Cerebellar nuclear complex (tissue), 1 donor: ENCODE results near the gene L3MBTL3.

Experiments used
- DNase-seq, 2 experiments: peaks; one replicate each; lab custom pipeline; 2025; lab: John Stamatoyannopoulos, UW

Gene L3MBTL3

DNA sequence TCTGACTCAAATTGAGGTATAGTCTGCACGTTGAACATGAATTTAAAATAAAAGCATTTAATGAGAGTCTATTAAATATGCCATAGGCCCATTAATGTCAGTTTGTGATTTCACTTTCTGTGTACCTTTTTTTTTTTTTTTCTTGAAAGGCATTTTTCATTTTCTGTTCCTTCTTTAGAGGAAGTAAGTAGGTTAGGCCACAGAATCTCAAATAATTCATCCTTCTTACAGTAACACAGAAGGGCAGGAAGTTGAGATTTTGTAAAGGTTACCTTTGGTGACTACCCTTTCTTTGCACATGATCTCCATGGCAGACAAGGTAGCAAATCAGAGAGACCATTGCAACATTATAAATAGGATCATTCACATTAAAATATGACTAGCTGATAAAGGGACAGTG lies 9.6 kb downstream of the L3MBTL3 start:
- DNase-seq: no peak

DNA sequence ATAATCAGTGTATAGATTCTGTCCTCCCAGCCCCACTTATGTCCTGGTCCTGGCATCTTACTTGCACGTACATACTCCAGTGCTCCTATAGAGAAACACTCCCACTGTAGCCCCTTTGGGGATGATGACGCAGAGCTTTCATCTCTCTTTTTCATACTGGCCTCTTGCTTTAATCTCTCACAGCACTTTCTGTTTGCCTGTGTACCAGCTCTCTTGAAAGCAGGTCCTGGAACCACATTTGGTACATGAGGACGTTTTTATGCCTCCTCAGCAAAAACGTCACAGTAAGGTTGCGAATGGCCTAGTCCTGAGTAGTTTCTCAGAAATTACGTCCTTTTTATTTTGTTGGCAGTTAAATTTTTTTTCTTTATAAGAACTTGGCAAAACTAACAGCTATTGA lies 10.8 kb downstream of the L3MBTL3 start:
- DNase-seq: no peak

DNA sequence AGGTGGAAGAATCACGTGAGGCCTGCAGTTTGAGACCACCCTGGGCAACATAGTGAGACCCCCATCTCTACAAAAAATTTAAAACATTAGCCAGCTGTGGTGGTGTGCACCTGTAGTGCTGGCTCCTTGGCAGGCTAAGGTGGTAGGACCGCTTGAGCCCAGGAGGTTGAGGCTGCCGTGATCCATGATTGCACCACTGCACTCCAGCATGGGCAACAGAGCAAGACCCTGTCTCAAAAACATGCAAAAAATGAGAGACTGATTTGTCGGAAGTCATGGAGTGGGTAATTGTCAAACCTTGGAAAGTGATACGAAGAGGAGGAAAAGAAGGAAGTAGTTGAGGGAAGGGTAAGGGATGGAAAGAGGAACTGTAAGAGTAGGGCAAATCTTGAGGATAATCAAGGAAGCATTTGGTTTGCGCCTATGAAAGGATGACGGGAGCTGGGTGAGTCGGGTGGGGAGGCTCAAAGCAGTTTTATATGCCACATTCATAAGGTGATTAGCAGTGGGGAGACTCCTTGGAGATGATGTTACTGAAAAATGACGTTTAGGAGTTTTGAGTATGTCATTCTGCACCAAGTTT lies 14.5 kb downstream of the L3MBTL3 start:
- DNase-seq: no peak

DNA sequence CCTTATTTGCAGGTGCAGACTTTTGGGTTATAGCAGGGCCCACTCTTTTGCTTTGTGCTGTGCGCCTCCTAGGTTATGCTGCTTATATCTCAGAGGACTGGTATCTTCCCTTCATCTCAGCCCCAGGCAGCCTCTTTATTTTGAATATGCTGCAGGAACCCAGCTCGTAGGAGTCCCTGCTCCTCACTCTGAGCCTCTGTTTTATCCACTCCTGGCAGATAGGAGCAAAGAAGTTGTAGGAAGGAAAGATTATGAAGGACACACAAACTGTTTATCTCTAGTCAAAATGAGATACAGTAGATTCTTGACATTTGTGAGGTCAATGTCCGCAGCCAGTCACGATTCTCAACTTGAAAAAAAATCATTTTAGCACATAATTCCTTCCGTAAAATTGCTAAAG lies 15.6 kb downstream of the L3MBTL3 start:
- DNase-seq: no peak

DNA sequence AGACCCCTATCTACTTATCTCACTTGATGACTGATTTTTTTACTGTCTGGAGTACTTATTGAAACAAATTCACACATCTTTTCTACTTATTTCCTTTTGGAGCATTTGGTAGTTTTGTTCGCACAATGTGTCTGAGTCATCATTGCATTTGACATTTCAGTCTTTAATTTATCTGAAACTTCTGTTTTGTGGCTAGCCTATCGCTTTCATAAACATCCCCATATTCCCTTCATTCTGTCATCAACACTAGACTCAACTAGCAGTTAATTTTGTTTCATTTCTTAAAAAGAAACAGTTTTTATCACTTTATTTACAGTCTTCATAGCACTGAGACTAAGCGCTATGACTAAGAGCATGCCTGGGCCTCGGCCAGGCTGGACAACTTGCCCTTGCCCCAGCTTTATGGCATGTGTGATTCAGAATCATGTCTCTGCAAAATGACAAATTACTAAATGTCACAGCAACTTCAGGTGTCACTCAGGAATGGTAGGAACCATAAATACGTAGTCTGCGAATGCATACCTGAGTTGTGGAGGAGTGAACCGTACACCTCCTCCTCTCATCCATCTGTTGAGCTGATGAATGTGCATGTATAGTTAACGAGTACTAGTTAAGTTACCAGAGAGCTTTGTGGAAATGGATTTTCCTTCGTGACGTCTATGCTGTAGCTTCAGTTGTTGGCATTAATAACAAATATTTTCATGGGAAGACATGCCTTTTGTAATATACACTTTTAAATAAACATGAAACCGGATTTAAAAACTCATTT lies 16.2 kb downstream of the L3MBTL3 start:
- DNase-seq: no peak

DNA sequence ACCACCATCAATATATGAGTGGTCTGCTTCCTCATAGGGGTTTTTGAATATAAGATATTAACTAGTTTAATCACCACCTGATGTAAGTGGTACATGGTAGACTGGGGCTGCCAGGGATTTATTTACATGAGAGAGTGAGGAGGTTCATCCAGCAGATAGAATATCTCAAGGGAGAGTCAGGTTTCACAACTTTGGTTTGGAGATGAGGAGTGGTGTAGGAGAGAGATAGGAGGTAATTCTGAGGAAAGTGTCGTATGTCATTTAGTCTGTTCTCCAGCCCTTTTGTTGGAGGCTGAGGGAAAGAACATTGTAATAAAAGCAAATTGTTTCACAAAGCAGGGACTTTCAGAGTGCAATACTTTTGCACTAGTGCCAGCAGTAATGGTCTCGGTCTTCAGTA lies 16.8 kb downstream of the L3MBTL3 start:
- no peak for DNase-seq

DNA sequence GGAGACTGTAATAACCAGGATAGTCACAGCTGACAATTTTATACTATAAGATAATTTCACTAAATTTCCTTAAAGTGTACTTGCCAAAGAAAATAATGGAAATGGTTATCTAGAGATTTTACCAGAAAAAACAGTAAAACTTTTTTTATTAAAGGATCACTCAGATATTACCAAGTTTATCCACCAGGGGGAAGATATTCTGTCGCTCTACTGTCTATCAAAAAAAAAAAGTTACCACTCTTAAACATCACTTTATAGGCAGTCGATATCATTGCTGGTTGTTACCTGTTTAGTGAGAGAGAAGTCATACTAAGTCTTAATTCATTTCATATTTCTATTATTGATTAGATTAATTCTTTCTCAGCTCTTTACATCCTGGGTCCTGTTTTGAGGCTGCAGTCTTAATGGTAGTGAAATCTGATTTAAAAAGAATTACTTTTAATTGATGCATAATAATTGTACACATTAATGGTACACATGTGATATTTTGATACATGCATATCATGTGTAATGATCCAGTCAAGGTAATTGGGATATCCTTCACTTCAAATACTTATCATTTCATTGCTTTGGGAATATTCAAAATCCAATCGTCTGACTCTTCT lies 18.9 kb downstream of the L3MBTL3 start:
- no peak for DNase-seq

DNA sequence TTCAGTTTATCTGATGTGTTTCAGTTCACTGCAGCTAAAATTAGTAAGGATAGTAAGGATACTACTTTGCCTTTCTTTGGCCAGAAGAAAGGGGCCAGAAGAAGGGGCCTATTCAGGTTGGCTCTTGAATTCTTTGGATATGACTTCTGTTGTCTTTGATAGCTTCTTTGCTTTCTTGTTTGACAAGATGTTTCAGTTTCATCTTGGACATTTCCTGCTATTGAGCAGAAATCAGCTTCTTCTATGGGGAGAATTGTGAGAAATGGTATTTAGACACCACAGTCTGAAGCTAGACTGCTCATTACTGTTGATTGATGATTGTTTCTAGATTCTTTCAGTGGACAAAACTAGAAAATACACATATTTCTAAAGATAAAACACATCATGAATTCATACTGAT lies 23.2 kb downstream of the L3MBTL3 start:
- DNase-seq: no peak

DNA sequence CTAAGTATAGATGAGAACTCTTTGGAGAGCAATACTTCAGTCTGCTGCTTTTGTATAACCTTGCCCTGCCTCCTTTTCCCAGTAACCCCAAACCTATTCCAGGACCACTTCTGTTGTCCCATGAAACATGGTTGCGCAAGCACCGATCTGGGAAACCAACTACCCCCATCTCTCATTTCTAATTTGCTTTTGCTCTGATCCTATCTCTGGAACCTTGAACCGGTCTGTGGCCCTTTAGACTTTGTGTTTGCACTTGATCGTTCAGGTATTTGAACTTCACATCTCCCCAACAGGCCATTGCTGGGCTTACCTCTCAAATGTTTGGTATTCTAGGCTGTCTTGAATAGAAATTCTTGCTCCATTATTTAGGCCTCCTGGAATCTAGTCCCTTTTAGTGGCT lies 25.0 kb downstream of the L3MBTL3 start:
- no peak for DNase-seq

DNA sequence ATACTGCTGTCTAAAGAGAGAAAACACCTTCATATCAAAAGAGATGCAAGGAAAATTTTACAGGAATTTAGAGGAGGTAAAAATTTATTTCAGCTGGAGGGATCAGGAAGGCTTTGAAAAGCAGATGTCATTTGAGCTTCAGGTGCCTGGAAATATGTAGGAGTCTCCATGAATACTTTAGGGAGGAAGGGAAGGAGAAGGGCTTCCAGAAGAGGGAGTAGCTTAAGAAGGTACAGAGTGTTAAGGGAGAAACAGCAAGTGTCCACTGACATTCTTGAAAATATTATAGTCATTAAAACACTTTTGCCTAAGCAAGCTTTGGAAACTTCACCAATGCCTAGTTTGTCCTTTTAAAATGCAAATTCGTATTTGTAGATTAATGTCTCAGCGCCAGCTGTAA lies 27.2 kb downstream of the L3MBTL3 start:
- no peak for DNase-seq

DNA sequence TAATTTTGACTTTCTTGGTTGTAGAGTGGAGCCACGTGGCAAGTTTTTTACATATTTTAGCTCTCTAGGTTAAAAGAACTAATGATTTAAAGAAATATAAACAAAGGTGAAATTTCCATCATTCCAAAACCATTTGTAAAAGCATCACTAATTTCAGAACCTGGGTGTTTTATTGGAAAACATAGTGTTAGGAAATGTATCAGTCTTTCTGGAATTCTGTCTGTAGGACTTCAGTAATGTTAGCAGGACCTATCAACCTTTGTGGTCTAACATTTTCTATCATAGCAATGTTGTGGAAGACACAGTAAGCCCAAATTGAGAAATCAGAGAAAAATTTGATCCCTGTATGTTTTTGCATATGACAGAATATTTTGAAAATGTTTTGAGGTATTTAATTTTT lies 28.3 kb downstream of the L3MBTL3 start:
- no peak for DNase-seq

DNA sequence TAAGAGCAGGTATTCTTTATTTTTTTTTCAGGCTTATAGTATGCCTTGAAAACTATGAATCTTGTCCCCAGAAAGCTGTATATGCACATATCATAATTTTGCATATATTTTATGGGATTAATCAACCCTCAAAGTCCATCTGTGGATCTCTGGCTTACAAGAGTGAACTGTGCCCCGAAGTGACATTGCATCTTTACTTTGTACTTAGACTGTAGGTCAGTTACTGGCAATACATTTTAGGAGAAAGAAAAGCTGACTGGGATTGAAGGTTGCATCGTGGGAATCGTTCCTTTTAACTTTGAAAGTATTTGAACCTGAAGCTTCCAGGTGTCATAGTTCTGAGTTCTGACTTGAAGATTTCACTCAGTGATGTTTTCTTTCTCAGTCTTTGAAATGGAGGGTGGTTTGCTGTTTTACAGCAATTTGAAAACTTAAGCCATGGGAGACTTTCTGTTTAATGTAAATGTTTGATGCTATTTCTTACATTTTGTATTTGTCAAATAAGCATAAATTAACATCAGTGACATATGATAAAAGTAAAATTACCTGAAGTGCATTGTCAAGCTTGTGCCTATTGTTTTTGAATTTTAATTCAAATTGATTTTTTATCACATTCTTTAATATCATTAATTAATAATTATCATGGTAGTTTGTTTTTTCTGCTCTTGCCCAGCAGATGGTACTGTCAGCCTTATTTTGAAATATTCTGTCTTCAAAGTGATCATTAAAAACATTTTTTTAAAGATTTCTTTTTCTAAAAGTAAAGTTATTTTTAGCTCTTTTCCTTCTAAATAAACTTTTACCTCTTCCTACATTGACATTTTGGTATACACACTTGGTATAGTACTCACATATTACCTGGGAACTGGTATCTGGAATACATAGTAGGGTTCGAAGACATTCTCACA lies 29.0 kb downstream of the L3MBTL3 start:
- no peak for DNase-seq

DNA sequence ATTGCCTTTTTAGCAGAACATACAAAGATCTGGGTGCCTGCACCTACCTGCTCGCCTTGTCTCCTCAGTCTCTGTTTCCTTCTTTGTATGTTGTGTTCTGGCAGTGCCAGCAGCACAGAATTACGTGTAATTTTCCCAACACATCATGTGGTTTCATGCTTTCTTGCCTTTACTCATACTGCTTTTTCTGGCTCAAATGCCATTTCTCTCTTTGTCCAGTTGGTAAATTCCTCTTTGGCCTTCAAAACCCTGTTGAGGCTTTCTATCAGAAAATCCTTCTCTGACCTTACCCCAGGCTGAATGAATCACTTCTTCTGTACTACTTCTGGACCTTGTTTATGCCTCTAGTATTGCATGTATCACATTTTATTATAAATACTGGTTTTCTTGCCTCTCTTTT lies 31.8 kb downstream of the L3MBTL3 start:
- DNase-seq: no peak

DNA sequence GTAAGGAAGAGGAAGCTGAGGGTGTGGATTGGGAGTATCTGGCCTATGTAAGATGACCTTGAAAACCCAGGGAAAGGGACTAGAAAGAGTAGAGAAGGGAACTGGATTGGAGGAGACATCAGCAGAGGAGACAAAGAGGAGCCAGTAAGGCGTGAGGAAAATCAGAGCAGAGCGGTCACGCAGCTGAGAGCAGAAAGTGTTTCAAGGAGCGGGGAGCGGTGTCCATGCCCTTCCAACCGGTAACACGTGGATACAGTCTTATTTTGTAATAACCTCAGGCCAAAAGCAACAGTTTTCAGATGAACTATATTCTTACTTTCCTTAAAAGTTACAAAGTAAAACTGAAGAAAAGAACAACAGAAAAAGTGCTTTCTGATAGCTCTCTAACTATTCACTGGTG lies 36.3 kb downstream of the L3MBTL3 start:
- no peak for DNase-seq

DNA sequence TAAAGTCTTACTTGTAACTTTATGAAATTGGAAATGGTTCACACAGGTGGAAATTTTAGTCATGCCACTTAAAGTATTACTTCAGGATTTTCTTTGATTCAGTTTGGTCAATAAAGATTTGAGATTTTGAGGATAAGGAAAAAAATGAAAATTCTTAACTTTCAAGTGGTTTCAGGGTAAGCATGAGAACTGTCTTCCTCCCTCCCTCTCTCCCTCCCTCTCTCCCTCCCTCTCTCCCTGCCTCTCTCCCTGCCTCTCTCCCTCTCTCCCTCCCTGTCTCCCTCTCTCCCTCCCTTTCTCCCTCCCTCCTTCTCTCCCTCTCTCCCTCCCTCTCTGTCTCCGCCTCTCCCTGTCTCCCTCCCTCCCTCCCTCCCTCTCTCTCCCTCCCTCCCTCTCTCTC lies 36.9 kb downstream of the L3MBTL3 start:
- DNase-seq: no peak

DNA sequence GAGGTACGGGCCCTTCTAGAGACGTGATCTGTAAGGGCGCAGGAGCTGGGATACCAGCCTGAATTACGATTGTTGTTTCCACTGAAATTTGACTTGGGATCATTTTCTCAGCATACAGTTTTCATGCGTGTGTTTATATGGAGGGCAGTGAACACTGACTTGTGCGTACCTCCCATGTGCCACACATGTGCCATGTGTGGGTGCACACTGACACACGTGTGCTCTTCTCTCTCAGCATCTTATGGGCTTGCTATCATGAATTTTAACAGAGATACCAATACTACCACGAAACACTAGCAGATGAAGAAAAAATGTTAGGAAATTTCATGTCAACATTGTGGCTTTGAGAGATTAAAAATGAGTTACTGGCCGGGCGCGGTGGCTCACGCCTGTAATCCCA lies 39.1 kb downstream of the L3MBTL3 start:
- DNase-seq: no peak

DNA sequence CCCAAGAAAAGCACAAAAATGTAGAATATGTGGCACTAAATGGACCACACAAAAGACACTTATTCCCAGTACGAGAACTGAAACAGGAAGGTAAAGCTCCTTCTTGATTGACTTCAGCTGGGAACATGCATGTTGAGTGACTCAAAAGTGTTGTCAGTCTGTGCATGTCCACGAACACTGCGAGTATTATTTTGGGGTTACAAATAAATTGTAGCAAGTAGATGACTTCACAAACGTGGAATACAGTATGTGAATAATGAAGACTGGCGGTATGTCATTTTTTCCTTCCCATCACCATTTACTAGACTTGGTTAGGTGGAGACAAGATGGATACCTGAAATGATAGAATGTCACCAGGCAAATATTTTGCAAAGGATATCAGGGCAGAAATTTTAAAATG lies 45.4 kb downstream of the L3MBTL3 start:
- DNase-seq: no peak

DNA sequence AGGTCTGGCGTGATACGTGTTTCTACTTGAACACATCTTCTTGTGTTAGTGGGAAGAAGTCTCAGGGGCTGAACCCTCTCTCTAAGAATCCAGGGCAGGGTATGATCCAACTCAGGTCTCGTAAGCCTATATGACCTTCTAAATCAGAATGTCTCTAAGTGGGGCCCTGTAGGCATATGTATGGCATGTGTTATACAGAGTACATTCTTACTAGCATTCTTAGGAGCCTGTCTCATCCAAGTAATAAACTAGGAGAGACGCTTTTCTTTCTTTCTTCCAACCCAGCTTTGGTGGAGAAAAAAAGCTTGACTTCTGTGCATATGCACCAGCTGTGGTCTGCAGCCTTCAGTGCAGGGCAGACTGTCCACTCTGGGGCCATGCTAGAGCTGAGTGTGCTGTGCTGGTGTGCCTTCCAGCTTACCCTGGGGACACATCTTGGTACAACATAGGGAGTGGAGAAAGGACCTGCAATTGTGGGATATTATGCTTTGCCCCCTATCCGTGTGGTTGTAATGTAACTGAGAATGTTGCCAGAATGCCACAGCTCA lies 47.3 kb downstream of the L3MBTL3 start:
- DNase-seq: no peak

DNA sequence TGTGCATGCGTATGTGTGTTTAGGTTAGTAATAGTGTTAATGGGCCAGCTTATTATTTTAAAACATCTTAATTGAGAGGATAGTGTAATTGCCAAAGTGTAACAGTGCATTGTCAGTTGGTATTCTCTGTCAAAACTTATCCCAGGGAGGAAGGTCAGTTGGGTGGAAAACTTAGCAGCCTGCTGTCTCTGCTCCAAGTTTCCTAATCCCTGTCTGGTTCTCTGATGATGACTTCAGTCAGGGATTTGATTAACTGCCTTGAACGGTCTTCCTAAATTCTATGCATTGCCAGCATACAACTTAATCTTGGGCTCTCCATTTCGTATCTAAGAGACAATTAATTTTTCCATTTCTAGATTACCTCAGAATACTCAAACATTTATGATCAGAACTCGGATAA lies 51.1 kb downstream of the L3MBTL3 start:
- DNase-seq: no peak

DNA sequence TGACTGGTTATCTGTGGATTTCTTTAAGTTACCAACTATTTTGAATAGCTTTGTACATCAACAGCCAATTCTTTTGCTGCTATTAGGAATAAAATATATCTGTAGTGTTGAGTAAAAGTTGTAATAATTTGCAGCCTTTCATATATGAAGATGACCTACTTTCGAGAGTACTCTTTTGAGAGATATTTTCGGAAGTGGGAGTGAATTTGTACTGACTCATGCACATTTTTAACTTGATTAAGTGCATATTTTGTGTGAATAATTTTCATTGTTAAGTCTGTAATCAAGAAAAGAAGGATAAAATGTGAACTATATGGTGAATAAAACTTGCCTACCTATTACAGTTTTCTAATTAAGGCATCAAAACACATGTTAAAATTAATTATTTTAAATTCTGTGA lies 51.9 kb downstream of the L3MBTL3 start:
- no peak for DNase-seq

DNA sequence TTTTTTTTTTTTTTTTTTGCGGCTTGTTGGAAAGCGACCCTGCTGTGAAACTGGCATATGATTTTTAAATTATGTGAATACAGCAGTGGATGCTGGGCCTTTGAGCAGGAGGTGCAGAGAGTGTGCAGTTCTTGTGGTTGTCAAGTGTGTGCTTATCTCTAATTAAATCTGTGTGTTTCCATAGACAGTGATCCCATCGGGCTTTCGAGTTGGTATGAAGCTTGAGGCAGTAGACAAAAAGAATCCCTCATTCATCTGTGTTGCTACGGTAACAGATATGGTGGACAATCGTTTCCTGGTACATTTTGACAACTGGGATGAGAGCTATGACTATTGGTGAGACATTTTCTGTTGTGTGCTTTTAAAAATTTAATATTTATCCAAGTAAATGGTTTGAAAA lies 52.4 kb downstream of the L3MBTL3 start:
- no peak for DNase-seq

DNA sequence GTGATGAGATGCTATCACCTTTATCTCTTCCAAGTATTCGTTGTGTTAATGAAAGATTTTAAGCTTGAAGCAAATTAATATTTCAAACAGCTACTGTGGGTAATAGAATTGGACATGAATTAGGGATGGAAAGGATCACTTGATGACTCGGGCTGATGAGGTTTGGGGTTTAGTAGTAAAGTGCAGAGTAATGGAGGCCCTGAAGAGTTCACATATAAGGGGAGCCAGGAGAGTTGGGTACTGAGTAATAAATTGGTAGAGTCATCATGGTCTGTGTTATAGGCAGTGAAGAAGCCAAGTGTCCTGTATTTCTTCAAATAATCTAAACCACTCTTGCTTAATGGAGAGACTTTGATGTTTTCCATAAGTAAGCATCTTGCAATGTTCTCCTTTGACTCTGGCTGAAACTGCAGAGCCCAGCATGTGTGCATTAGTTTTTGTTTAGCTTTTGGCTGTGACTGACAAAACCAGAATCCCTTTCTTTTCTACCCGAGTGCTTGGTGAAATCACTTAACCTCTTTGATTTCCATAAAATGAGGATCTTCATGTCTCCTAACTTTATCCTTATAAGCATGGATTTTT lies 57.6 kb downstream of the L3MBTL3 start:
- no peak for DNase-seq
